CD4-positive, alpha-beta T cell treated with Interleukin-4 for 1 hour (primary cell): ENCODE results near the gene SH2D2A.

Experiments used
- DNase-seq, 2 donors: peaks; one replicate each; pipeline ENCODE4 v3.0.0-alpha.2; 2020 to 2022

SH2D2A gene

DNA sequence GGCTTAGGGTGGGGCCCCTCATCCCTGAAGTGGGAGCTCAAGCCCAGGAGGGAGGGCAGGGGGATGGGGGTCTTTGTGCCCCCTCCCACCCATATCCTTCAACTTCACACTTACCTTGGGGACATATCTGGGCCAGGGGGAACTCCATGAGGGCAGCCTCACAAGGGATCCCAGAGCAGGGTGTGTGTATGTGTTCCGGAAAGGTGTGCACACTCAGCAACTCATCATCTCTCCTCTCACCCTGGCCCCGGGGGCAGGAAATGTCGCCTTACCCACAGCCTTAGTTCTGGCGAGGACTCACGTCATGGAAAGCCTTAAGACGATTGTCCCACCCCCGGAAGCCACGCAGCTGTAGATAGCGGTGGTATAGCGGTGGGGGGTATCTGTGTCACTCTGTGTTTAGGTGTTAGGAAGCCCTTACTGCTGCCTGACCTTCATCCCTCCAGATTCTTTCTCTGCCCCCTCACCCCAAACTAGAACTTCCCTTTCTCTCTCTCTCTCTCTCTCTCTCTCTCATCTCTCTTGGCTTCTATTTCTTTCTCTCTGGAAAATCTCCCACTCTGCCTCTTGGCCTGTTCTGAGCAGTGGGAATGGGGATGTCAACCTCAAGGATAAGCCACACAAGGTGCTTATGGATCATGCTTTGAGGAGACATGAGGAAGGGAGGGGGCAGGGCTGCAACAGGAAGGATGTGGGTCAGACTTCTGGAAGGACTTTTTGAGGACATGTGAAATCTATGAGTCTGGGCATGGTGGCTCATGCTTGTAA lies at the start of gene SH2D2A:
Gene SH2D2A (minus strand): TSS at position 288 of the 768 bp plus-strand sequence. CDS start 140 bp downstream, at position 148.
- peak; percentile 96 to 97 for DNase-seq

DNA sequence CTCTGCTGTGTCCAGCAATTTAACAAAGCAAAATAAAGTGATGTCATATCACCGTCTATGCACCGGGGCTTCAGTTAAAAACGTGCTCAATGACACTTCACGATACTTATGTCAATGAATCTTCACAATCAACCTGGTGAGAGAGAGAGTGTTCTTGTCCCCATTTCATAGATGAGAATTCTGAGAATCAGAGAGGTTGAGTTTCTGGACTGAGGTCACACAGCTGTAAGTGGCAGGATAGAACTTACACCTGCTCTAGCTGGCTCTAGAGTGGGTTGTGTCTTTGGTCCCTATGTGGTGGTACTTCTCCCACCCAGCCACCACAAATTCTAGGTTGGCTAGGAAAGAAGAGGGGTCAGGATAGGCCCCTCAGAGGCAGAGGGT lies 49.2 kb upstream of the SH2D2A start:
- DNase-seq, result no peak

DNA sequence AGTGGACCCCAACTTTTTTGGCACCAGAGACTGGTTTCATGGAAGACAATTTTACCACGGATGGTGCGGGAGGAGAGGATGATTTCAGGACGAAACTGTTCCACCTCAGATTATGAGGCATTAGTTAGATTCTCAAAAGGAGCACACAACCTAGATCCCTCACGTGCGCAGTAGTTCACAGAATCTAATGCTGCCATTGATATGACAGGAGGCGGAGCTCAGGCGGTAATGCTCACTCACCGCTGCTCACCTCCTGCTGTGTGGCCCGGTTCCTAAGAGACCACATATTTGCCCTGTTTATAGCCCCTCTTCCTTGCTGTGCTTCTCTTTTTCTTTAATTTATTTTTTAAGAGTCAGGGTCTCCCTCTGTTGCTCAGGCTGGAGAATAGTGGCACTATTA lies 48.6 kb upstream of the SH2D2A start:
- DNase-seq, result no peak

- DNase-seq, result no peak
Observed at GRCh38 chr1:156864796-156865195, 48.1 kb upstream of the SH2D2A start.

GRCh38 chr1:156863631-156864030 lies 47.0 kb upstream of the SH2D2A start:
- no peak for DNase-seq

GRCh38 chr1:156862997-156863599 lies 46.5 kb upstream of the SH2D2A start:
- DNase-seq, result peak in 1 of 2 donors; percentile 5

- no peak for DNase-seq
Observed at GRCh38 chr1:156862584-156862983, 45.9 kb upstream of the SH2D2A start.

GRCh38 chr1:156860628-156861423 lies 44.2 kb upstream of the SH2D2A start, which contains the start of gene NTRK1:
TSS of gene NTRK1 (plus strand) at chr1:156860865. CDS start at chr1:156860935, 70 bp downstream.
- DNase-seq, result peak; percentile 52 to 67

DNA sequence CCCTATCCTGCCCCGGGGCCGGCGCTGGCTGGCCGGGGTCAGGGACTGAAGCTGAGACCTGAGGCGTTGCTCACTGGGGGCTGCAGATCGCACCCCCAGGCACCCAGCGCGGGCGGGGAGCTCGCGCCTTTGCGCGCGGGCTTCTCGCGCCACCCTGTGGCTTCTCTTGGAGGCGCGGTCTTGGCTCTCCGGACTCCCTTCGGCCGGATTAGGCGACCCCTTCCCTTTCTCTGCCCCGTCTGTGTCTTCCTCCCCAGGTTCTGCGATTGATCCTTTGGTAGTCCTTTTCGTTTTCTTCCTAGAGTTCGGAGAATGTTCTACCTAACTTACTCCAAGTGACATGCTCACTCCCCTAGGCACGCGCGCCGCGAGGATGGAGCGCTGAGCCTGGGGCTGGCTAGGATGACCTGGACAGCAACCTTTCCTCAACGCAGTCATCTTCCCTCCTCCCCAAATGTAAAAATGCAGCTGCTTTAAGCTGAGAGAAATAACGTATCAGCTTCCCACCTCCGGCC lies 43.5 kb upstream of the SH2D2A start:
- peak; percentile 52 to 60 for DNase-seq

GRCh38 chr1:156859523-156860112 lies 43.0 kb upstream of the SH2D2A start:
- no peak for DNase-seq

GRCh38 chr1:156858959-156859522 lies 42.4 kb upstream of the SH2D2A start, which contains the start of gene INSRR:
TSS of gene INSRR (minus strand) at chr1:156859117. CDS start at chr1:156858621, 496 bp downstream.
- DNase-seq, result no peak

DNA sequence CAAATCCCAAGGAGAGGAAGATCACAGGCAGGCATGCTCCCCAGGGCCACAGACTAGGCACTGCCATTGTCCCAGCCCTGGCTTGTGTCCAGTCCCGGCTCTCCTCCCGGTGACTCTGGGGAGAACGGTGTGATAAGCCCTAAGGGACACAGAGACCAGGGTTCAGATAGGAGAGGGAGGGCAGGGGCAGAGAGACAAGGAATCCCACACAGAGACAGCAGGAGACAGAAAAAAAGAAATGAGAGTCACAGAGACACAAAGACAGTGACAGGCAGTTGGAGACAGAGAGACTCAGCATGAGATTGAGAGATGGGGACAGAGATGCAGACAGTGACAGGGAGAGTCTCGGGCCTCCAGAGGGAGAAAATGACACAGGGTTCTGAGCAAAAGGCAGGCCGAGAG lies 41.9 kb upstream of the SH2D2A start:
- DNase-seq, result no peak

- no peak for DNase-seq
Observed at GRCh38 chr1:156857532-156857931, 40.9 kb upstream of the SH2D2A start.

- no peak for DNase-seq
Observed at GRCh38 chr1:156856282-156856785, 39.7 kb upstream of the SH2D2A start.

- no peak for DNase-seq
Observed at GRCh38 chr1:156854634-156855033, 38.0 kb upstream of the SH2D2A start.

DNA sequence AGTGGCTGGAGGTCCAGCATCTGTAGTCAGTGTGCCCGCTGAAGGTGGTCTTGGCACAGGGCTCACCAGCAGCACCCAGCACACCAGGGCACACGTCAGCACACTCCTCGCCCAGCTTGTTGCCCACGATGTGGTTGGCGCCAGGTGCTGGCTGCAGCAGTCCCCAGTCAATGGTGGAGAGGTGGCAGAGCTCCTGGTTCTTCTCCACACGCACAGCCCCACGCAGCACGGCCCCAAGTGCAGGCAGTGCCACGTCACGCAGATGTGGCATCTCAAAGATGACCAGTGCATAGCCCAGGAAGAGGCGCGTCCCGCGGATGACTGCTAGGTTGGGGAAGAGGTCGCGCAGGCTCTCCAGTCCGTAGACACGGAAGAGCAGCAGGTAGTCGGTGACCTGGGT lies 37.1 kb upstream of the SH2D2A start:
- no peak for DNase-seq

GRCh38 chr1:156852418-156852874 lies 35.8 kb upstream of the SH2D2A start:
- no peak for DNase-seq

DNA sequence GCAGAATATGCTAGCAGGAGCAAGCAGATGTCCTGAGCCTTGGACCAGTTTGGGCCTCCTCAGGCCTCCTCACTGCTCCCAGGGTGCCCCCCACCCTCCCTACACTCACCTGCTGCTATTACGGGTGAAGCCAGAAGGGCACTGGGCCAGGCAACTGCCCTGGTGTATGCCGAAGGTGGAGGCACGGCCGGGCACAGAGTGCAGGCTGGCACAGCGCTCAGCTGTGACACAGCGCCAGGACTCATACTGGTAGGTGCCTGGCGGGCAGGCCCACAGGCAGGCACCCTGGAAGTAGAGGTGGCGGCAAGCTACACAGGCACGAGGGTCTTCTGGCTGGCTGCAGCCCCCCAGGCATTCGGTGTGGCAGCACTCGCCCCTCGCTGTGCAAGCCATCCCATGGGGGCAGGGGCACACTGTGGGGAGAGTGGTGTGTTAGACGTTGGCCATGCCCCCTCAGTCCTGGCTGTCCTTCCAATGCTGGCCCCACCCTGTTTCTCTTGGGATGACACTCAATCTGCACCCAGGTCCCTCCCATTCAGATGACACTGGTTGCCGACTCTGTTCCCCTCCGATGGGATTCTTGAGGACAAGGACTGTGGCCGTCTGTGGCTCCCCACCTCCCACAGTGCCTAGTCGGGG lies 35.2 kb upstream of the SH2D2A start:
- no peak for DNase-seq

GRCh38 chr1:156849151-156849496 lies 32.5 kb upstream of the SH2D2A start:
- no peak for DNase-seq

- DNase-seq, result peak; percentile 81 to 83
Observed at GRCh38 chr1:156848461-156849150, 32.0 kb upstream of the SH2D2A start.
